ENCODE data around the gene DNAH2. TPM values are rescaled to one million over a fixed set of nuclear protein-coding genes. Genes with fewer than 3 reads are reported as not detected.

DNAH2 gene
- total RNA-seq, 2 experiments from 2014 or later, result not detected

- Histone ChIP-seq H3K4me3 (ENCODE audit: low read depth, low read length, poor library complexity, severe bottlenecking) (no peak overlapping the region), H3K79me2 (ENCODE audit: insufficient read depth, low read depth, low read length) (no peaks in the 10 kb centered on the region), H3K27ac (ENCODE audit: low read depth, low read length, poor library complexity, severe bottlenecking) (no peak overlapping the region), H3K4me1 (ENCODE audit: insufficient read depth, low read length, poor library complexity, severe bottlenecking) (no peaks in the 10 kb centered on the region), H3K9me3 (ENCODE audit: low read length) (no peaks in the 10 kb centered on the region), H3K36me3 (ENCODE audit: insufficient read depth, low read length) (no peaks in the 10 kb centered on the region), H2AFZ (ENCODE audit: low read length) (no peak overlapping the region), H4K20me1 (ENCODE audit: insufficient read depth, low read length) (no peaks in the 10 kb centered on the region), H3K9me2 (ENCODE audit: insufficient read depth, low read length) (no peaks in the 10 kb centered on the region), H3K4me2 (ENCODE audit: low read length) (no peak overlapping the region)
- intact Hi-C loops (cut with micrococcal nuclease; ENCODE audit: unreplicated experiment), result loop anchor here (5.0 to 10.0 kb wide), 3 partner anchors 75 to 303 kb away; no protein-coding TSS in a partner anchor
- BruUV-seq (replicated peaks), result no TSS peak
- POLR2A ChIA-PET, result no interaction called here
- TF ChIP-seq EZH2phosphoT487 (IDR thresholded peaks at IDR 0.05; ENCODE audit: borderline replicate concordance, low read depth, low read length) (no peak), CTCF (conservative IDR thresholded peaks at IDR 0.05; ENCODE audit: low read length) (no peak)
- no peak for DNase-seq (ENCODE audit: low spot score)
- CTCF ChIA-PET (ENCODE audit: unreplicated experiment), result no interaction called here
Measured at GRCh38 chr17:7739746-7740145, 22.2 kb downstream of the DNAH2 start.

- ChIA-PET POLR2A (no interaction called here), CTCF (ENCODE audit: unreplicated experiment) (no interaction called here)
- Histone ChIP-seq H3K4me3 (ENCODE audit: low read depth, low read length, poor library complexity, severe bottlenecking) (no peak overlapping the region), H4K20me1 (ENCODE audit: insufficient read depth, low read length) (no peaks in the 10 kb centered on the region), H3K27ac (ENCODE audit: low read depth, low read length, poor library complexity, severe bottlenecking) (no peak overlapping the region), H3K9me2 (ENCODE audit: insufficient read depth, low read length) (no peaks in the 10 kb centered on the region), H3K4me1 (ENCODE audit: insufficient read depth, low read length, poor library complexity, severe bottlenecking) (no peaks in the 10 kb centered on the region), H3K36me3 (ENCODE audit: insufficient read depth, low read length) (no peaks in the 10 kb centered on the region), H2AFZ (ENCODE audit: low read length) (no peak overlapping the region), H3K79me2 (ENCODE audit: insufficient read depth, low read depth, low read length) (no peaks in the 10 kb centered on the region), H3K4me2 (ENCODE audit: low read length) (no peak overlapping the region), H3K9me3 (ENCODE audit: low read length) (no peaks in the 10 kb centered on the region)
- no peak for DNase-seq (ENCODE audit: low spot score)
- TF ChIP-seq CTCF (conservative IDR thresholded peaks at IDR 0.05; ENCODE audit: low read length) (no peak), EZH2phosphoT487 (IDR thresholded peaks at IDR 0.05; ENCODE audit: borderline replicate concordance, low read depth, low read length) (no peak)
- intact Hi-C loops (cut with micrococcal nuclease; ENCODE audit: unreplicated experiment), result loop anchor here (5.0 to 10.0 kb wide), 3 partner anchors 74 to 302 kb away; no protein-coding TSS in a partner anchor
- BruUV-seq (replicated peaks), result no TSS peak
Measured at GRCh38 chr17:7740481-7741001, 23.0 kb downstream of the DNAH2 start.

- TF ChIP-seq CTCF (conservative IDR thresholded peaks at IDR 0.05; ENCODE audit: low read length) (no peak), EZH2phosphoT487 (IDR thresholded peaks at IDR 0.05; ENCODE audit: borderline replicate concordance, low read depth, low read length) (no peak)
- ChIA-PET POLR2A (interaction anchor here (0.7 kb wide), 1 partner anchor 126 kb away, joined by 3 read pairs; no protein-coding TSS in a partner anchor), CTCF (ENCODE audit: unreplicated experiment) (interaction anchor here (0.6 to 0.7 kb wide), 3 partner anchors 43 to 246 kb away, joined by 6 to 11 read pairs (median 7); partner anchors contain the start of gene TP53)
- H4K20me1 ChIP-seq (ENCODE audit: insufficient read depth, low read length), result no peaks in the 10 kb centered on the region
- H3K9me2 ChIP-seq (ENCODE audit: insufficient read depth, low read length), result no peaks in the 10 kb centered on the region
- DNase-seq (ENCODE audit: low spot score), result no peak
- H3K4me2 ChIP-seq (ENCODE audit: low read length), result no peak overlapping the region
- no peak overlapping the region for H3K4me3 ChIP-seq (ENCODE audit: low read depth, low read length, poor library complexity, severe bottlenecking)
- no peaks in the 10 kb centered on the region for H3K4me1 ChIP-seq (ENCODE audit: insufficient read depth, low read length, poor library complexity, severe bottlenecking)
- intact Hi-C loops (cut with micrococcal nuclease; ENCODE audit: unreplicated experiment), result loop anchor here (1.0 to 10.0 kb wide), 4 partner anchors 72 to 300 kb away; no protein-coding TSS in a partner anchor
- no peak overlapping the region for H3K27ac ChIP-seq (ENCODE audit: low read depth, low read length, poor library complexity, severe bottlenecking)
- H3K9me3 ChIP-seq (ENCODE audit: low read length), result no peaks in the 10 kb centered on the region
- no TSS peak for BruUV-seq (replicated peaks)
- no peaks in the 10 kb centered on the region for H3K79me2 ChIP-seq (ENCODE audit: insufficient read depth, low read depth, low read length)
- H3K36me3 ChIP-seq (ENCODE audit: insufficient read depth, low read length), result no peaks in the 10 kb centered on the region
- H2AFZ ChIP-seq (ENCODE audit: low read length), result no peak overlapping the region
Measured at GRCh38 chr17:7742729-7743128, 25.2 kb downstream of the DNAH2 start.
